ENCODE results near the gene LPCAT3. TPM values are rescaled to one million over a fixed set of nuclear protein-coding genes. Genes with fewer than 3 reads are reported as not detected.

The LPCAT3 gene
- total and polyA plus RNA-seq, 2 of the 13 experiments (the other 11 are each of a cell fraction or from before 2014, with no cell fraction given), result 44.5 to 64.3 TPM

DNA sequence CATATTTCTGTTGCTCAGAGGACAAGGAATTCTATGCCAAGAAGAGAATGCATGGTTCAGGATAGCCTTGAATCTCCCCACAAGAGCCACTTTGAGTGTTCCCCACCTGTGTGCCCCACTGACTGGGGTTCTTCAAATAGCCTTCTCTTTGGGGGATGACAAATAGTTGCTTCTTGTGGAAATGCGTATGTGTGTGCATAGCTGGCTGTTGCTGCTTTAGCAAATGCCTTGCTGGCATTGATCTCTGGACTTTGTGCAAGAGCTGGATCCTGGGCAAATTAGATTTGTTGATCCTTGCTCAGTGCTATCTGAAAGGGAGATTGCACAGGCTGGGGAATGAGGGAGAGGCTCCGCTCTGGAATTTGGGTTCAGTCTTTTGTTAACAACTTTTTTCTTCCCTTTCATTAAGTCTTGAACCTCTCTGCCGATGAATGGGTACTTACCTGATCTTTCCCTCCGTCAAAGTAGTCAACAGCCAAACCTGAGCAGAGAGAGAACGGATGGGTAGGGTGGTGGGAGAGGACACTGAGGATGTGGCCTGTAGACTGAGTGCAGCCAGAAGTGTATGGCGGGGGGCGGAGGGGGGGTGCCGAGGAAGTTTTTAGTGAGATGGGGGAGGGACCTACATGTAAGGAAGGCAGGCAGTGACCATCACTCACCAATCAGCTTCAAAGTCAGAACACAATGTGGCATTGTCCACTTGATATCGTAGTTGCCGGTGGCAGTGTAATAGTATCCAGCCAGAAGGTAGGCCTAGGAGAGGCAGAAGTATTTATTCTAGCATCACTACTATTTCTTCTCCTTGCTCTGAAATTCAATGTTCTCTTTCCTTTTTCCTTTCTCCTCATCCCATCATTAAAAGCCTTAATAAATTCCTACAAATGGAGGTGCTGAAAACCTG, 36.9 kb downstream of the LPCAT3 start (continued):
- TF ChIP-seq ISL2 (CRISPR knock-in tag; IDR thresholded peaks at IDR 0.05) (0 out of 2 replicates have a peak, but pooled peaks have one; percentile 29), ZNF224 (CRISPR knock-in tag; IDR thresholded peaks at IDR 0.05) (no peak), RBM39 (IDR thresholded peaks at IDR 0.05; ENCODE audit: low read depth, low read length, poor library complexity, severe bottlenecking) (no peak), ZNF24 (IDR thresholded peaks at IDR 0.05) (no peak), ZNF614 (CRISPR knock-in tag; IDR thresholded peaks at IDR 0.05; ENCODE audit: borderline replicate concordance) (no peak; the same call in 1 of the 2 replicates), ONECUT2 (CRISPR knock-in tag; IDR thresholded peaks at IDR 0.05) (0 out of 2 replicates have a peak, but pooled peaks have one; percentile 34), GABPA (IDR thresholded peaks at IDR 0.05; ENCODE audit: low read depth, low read length) (no peak), GABPA (CRISPR knock-in tag; IDR thresholded peaks at IDR 0.05; ENCODE audit: low read depth) (peak; percentile 53), NRL (CRISPR knock-in tag; IDR thresholded peaks at IDR 0.05; ENCODE audit: borderline replicate concordance) (no peak), SNAPC2 (CRISPR knock-in tag; IDR thresholded peaks at IDR 0.05) (no peak), ZNF607 (CRISPR knock-in tag; IDR thresholded peaks at IDR 0.05; ENCODE audit: borderline replicate concordance) (no peak), ZNF12 (CRISPR knock-in tag; IDR thresholded peaks at IDR 0.05) (peak; percentile 82), ZNF546 (CRISPR knock-in tag; conservative IDR thresholded peaks at IDR 0.05) (no peak), SSRP1 (CRISPR knock-in tag; IDR thresholded peaks at IDR 0.05) (peak; percentile 95), POLR2G (IDR thresholded peaks at IDR 0.05; ENCODE audit: low read depth, low read length) (peak; percentile 71), ZNF383 (CRISPR knock-in tag; IDR thresholded peaks at IDR 0.05; ENCODE audit: borderline replicate concordance) (no peak)
- TF ChIP-seq, protein P1, sequence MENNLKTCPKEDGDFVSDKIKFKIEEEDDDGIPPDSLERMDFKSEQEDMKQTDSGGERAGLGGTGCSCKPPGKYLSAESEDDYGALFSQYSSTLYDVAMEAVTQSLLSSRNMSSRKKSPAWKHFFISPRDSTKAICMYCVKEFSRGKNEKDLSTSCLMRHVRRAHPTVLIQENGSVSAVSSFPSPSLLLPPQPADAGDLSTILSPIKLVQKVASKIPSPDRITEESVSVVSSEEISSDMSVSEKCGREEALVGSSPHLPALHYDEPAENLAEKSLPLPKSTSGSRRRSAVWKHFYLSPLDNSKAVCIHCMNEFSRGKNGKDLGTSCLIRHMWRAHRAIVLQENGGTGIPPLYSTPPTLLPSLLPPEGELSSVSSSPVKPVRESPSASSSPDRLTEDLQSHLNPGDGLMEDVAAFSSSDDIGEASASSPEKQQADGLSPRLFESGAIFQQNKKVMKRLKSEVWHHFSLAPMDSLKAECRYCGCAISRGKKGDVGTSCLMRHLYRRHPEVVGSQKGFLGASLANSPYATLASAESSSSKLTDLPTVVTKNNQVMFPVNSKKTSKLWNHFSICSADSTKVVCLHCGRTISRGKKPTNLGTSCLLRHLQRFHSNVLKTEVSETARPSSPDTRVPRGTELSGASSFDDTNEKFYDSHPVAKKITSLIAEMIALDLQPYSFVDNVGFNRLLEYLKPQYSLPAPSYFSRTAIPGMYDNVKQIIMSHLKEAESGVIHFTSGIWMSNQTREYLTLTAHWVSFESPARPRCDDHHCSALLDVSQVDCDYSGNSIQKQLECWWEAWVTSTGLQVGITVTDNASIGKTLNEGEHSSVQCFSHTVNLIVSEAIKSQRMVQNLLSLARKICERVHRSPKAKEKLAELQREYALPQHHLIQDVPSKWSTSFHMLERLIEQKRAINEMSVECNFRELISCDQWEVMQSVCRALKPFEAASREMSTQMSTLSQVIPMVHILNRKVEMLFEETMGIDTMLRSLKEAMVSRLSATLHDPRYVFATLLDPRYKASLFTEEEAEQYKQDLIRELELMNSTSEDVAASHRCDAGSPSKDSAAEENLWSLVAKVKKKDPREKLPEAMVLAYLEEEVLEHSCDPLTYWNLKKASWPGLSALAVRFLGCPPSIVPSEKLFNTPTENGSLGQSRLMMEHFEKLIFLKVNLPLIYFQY (CRISPR knock-in tag; IDR thresholded peaks at IDR 0.05; ENCODE audit: borderline replicate concordance), result no peak
- TF ChIP-seq, protein P2, sequence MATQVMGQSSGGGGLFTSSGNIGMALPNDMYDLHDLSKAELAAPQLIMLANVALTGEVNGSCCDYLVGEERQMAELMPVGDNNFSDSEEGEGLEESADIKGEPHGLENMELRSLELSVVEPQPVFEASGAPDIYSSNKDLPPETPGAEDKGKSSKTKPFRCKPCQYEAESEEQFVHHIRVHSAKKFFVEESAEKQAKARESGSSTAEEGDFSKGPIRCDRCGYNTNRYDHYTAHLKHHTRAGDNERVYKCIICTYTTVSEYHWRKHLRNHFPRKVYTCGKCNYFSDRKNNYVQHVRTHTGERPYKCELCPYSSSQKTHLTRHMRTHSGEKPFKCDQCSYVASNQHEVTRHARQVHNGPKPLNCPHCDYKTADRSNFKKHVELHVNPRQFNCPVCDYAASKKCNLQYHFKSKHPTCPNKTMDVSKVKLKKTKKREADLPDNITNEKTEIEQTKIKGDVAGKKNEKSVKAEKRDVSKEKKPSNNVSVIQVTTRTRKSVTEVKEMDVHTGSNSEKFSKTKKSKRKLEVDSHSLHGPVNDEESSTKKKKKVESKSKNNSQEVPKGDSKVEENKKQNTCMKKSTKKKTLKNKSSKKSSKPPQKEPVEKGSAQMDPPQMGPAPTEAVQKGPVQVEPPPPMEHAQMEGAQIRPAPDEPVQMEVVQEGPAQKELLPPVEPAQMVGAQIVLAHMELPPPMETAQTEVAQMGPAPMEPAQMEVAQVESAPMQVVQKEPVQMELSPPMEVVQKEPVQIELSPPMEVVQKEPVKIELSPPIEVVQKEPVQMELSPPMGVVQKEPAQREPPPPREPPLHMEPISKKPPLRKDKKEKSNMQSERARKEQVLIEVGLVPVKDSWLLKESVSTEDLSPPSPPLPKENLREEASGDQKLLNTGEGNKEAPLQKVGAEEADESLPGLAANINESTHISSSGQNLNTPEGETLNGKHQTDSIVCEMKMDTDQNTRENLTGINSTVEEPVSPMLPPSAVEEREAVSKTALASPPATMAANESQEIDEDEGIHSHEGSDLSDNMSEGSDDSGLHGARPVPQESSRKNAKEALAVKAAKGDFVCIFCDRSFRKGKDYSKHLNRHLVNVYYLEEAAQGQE (IDR thresholded peaks at IDR 0.05; ENCODE audit: borderline replicate concordance in 1 of 2, low read depth in 1 of 2, low read length in 2 of 2), result no peak
- TF ChIP-seq, protein P3, sequence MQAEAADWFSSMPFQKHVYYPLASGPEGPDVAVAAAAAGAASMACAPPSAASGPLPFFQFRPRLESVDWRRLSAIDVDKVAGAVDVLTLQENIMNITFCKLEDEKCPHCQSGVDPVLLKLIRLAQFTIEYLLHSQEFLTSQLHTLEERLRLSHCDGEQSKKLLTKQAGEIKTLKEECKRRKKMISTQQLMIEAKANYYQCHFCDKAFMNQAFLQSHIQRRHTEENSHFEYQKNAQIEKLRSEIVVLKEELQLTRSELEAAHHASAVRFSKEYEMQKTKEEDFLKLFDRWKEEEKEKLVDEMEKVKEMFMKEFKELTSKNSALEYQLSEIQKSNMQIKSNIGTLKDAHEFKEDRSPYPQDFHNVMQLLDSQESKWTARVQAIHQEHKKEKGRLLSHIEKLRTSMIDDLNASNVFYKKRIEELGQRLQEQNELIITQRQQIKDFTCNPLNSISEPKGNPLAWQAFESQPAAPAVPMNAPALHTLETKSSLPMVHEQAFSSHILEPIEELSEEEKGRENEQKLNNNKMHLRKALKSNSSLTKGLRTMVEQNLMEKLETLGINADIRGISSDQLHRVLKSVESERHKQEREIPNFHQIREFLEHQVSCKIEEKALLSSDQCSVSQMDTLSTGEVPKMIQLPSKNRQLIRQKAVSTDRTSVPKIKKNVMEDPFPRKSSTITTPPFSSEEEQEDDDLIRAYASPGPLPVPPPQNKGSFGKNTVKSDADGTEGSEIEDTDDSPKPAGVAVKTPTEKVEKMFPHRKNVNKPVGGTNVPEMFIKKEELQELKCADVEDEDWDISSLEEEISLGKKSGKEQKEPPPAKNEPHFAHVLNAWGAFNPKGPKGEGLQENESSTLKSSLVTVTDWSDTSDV (CRISPR knock-in tag; IDR thresholded peaks at IDR 0.05), result no peak

Measured in HepG2 (cell line).